Activated T-cell treated with anti-CD3 and anti-CD28 coated beads for 24 hours (primary cell): Measurements from ENCODE around the gene FREM1.

Experiments
- DNase-seq: peaks from one replicate; pipeline ENCODE4 v3.0.0-alpha.2; 2020; ENCODE audit warnings: low read depth

FREM1 gene

DNA sequence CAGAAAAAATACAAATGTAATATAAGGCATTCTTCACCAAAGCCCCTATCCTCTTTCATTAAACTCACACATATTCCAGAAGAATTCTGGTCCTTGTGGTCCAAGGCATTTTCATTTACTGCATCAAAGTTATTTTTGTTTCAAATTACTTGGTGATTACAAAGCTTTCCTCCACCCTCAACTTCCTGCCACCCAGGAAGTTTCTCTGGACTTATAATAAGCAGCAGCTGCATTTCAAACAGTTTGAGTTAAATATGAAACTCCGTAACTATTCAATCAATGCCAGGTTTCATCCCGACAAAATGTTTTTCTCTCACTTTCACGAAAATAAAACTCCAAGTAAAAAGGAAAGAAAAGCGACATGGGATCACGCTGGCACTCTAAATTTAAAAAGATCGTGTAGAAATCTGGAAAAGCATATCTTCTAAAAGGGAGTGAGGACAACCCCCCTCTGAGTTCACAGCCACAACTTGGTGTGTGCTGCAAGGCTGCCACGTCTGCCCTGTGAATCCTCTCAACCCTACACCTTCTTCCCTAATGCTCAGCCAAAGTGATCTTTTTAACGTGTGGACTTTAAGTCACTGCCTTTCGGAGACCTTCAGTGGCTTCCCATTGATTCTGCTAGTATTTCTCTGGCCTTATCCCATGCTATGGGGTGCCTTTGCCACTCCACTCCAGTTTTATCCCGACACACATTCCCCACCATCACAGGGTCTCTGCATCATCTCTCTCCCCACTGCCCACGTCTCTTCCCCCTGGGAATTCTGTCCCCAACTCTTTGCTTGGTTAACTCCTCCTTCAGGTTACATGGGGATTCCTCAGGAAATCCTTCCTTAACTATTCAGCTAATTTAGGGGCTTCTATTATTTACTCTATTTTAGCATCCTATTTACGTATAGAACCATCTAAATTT lies 96.6 kb downstream of the FREM1 start:
- no peak for DNase-seq

- DNase-seq, result no peak
These were observed 97.4 kb downstream of the FREM1 start for GRCh38 chr9:14812806-14813205.

GRCh38 chr9:14811844-14812243 lies 98.4 kb downstream of the FREM1 start:
- DNase-seq, result no peak

DNA sequence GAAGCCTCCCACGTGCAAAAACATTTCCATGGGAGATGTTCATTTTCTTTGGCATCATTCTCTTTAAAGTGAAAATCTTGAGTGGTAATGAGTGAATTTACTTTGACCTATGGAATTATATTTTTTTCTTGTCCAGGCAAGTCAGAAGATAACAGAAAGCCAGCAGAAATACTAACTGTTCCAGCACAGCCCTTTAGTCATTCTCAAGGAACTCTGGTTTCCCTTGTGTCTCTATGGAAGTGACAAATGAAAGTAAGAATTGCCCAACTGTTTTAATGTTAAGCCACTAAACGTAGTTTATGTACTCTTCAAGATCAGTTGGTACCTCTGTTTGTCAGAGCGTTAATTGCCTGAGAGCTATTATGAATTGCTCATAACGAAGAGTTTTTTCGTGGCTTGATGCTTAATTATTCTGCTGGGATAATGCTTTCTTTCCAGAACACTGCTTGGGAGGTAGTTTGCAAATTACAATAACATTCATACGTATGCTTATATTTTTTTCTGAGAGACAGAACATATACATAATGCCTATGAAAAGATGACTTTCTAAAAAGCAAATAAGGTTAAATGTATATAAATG lies 103.2 kb downstream of the FREM1 start:
- no peak for DNase-seq

- no peak for DNase-seq
These were observed 111.2 kb downstream of the FREM1 start for GRCh38 chr9:14799030-14799429.

DNA sequence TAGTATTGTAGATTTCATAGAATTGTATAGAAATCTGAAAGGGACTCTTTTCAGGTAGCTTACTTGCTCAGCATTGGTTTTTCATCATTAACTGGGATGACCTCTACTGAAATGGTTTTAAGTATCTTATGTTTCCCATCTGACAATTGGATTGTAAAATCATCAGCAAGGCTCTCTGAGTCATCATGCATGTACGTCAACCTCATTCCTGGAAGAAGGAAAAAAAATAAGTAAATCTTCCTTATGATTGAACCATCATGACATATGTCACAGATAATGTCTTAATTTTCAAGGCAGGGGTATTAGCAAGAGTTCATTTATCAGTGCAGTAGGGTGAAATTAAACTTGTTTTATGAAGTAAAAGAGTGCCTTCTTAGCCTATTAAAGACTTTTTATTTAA lies 112.8 kb downstream of the FREM1 start:
- no peak for DNase-seq

DNA sequence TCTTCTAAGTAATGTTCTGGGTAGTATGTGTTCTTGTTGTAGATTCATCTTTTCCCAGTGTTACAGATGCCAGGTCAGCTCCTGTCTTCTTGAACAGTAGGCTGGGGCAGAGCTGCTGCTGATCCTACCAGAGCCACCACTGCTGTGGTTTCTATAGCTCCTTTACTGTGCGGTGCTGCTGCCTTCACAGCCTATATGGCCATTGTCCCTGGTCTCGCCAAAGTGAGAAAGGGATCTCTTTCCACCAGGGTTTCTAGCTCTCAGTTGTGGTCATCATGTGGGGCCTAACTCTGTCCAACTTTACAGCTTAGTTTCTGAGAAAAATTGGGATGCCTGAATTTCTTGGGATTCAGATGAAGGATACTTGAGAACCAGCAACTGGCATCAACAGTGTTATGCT lies 116.8 kb downstream of the FREM1 start:
- no peak for DNase-seq

- no peak for DNase-seq
These were observed 119.6 kb downstream of the FREM1 start for GRCh38 chr9:14790628-14791027.

DNA sequence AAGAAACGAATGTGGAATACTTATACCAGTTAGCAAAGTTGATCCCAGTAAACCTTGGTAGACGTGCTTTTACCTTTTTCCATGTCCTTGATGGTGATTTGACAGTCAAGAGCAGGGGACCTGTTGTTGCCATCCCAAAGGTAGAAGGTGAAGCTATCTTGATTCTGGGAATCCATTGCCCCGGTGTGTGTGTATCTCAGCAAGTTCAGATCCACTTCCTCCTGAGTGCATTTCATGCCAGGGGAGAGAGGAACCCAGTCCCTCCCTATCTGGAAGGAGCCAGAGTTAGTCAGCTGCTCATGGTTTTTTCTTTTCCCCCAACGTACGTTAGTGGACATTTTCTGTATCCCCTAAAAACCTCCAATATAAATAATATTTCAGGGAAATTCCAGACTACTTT lies 121.4 kb downstream of the FREM1 start:
- DNase-seq, result no peak

GRCh38 chr9:14783358-14783757 lies 126.9 kb downstream of the FREM1 start:
- DNase-seq, result no peak

GRCh38 chr9:14782286-14783051 lies 127.8 kb downstream of the FREM1 start:
- no peak for DNase-seq

DNA sequence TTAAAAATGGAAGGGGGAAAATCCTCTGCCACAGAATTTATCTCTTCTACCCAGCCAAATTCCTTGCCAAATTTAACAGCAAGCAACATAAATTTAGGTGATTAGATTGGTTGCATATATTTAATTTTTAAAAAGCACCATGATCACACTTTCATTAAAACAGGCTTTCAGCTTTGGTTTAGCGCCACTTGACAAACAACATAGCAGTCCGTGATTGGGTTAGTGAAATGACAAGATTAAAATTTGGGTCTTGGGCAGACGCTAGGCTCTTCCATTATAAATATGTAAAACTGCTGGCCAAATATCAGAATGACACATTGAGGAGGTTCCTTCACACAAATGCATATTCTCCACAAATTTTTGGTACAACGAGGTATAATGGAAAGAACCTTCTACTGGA lies 129.5 kb downstream of the FREM1 start:
- DNase-seq, result no peak

- DNase-seq, result no peak
These were observed 130.0 kb downstream of the FREM1 start for GRCh38 chr9:14780251-14780650.

DNA sequence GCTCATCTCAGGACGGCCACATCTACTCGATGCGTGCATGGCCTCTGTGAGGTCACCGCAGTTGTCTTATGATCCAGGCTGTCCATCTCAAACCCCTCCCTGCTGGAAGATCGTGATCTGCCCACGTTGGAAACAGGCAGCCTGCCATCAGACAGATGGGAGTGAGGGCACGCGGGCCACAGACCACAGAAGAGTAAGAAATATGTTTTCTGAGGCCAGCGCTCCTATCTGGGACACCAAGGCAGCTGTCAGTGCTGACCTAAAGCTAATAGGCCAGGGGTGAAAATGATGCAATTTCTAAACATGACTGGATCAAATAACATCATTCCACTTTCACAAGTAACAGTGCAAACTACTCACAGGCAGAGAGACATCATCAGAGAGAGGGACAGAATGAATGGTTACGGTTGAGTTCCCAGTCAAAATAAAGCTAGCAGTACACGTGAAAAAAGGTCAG lies 130.6 kb downstream of the FREM1 start:
- DNase-seq, result no peak

DNA sequence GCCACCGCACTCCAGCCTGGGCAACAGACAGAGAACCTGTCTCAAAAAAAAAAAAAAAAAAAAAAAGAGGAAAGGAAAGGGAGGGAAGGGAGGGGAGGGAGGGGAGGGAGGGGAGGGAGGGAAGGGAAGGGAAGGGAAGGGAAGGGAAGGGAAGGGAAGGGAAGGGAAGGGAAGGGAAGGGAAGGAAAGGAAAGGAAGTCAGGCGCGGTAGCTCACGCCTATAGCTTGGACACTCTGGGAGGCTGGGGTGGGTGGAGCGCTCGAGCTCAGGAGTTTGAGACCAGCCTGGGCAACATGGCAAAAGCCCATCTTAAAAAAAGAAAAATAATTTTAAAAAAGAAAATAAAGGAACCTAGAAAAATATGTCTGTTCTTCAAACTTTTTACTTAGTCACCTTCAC lies 131.7 kb downstream of the FREM1 start:
- DNase-seq, result no peak

GRCh38 chr9:14775917-14776316 lies 134.3 kb downstream of the FREM1 start:
- DNase-seq, result no peak

DNA sequence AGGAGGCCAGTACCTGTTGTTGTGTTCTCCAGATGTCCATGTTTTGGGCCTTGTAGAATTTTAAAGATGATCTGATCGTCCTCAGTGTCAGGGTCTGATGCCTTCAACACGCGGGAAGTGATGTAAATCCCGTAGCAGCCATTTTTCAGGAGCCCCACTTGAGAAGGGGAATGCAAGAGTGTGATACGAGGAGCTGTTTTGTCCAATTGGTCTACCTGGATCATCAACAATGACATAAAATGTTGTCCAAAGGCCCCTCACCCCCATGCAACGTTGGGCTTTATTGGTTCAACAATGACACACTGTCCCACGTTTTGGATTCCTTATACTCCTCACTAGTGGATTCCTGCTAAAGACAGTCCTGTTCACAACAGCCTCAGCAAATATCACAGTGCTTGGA lies 139.6 kb downstream of the FREM1 start:
- DNase-seq, result no peak

DNA sequence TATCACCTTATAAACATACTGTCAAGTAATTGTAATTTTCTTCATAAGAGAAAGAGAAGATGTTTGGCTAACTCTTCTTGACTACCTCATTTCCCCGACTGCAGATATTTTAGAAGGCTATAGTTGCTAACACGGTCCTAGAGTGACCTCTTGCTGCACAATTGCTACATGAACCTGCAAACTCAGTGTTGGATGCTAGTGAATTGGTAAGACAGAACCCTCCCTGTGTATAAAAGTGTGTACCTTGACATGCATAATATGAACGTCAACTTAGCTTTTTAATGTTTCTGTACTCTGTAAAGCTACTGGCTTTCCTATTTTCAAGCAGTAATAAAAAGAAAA lies 141.0 kb downstream of the FREM1 start:
- no peak for DNase-seq

DNA sequence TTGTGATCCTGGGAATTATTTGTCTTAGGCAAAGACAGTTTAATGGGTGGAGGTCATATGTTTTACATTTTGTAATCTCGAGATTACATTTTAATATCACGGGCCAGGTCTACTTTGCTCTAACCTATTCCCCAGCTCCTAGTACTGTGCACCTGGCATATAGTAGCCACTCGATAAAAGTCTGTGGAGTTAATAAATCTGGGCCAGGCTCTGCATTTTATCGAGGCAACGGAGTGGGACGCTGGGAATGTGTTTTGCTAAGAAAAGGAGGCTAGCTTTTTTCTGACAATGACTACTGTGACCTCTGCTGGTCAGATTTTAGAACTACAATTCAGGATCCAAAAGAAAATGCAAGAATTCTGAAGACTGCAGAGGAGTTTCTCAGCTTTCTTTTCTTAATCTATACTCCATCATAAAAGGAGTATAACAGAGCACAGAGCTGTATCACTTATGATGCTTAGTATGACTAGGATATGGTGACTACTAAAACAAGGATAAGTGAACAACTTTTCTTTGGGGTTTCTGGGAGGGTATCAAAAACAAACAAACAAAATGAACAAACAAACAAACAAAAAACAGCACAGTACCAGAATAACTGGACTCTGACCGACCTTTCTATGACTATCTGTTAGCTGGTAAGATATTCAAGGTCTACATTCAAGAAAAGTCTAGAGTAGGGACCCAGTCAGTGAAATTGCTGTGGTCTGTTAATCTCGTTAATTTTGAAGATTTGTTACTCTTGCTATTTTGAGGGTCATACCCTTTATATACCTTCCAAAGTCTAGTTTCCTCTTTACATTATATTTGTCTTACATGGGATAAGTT lies 141.6 kb downstream of the FREM1 start:
- DNase-seq, result no peak

GRCh38 chr9:14766299-14766698 lies 143.9 kb downstream of the FREM1 start:
- no peak for DNase-seq

GRCh38 chr9:14761584-14761983 lies 148.6 kb downstream of the FREM1 start:
- DNase-seq, result no peak

GRCh38 chr9:14760060-14760459 lies 150.2 kb downstream of the FREM1 start:
- DNase-seq, result no peak
